Epidermal melanocyte (primary cell): ENCODE results near the gene CELA2A.
"Not testable (repeated sequence)": the region's sequence is repeated elsewhere in the genome, so short reads cannot be mapped to it uniquely, and the experiment has no call there.

Source experiments
- DNase-seq: peaks from one replicate; pipeline ENCODE4 v3.0.0; 2011; ENCODE audit warnings: low spot score; ENCODE audit not compliant: insufficient read length

The CELA2A gene

DNA sequence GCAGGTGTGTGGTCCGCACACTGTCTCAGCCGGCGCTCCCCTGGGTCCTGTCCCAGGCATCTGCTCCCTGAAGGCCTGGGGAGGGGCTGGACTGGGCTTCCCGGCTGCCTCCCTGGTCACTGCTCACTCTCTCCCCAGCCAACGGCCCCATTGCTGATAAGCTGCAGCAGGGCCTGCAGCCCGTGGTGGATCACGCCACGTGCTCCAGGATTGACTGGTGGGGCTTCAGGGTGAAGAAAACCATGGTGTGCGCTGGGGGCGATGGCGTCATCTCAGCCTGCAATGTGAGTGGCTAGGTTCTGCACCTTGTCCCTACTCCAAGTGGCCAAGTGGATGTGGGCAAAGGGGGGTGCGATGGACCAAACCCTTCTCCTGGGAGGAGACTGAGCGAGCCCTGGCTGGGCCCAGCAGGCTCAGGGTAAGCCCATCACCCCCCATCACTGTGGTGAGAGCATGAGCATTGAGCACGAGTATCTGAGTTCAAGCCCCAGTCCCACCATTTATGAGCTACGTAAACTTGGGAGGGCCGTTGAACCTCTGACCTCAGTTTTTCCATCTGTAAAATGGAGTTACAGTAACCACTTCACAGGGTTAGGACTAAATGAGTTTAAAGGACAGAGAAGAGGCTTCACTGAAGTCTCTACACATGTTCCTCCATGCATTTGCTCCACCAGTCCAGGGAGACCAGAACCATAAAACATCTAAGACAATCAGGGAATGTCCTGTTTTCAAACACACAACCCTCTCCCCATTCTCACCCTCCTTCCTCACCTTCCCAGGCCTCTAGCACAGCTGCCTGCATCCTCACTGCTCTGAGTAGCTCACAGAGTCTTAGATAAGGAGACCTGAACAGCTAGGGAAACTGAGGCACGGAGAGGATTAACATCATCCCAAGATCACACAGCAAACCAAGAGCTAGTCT, 11.8 kb upstream of the CELA2A start:
- no peak for DNase-seq

DNA sequence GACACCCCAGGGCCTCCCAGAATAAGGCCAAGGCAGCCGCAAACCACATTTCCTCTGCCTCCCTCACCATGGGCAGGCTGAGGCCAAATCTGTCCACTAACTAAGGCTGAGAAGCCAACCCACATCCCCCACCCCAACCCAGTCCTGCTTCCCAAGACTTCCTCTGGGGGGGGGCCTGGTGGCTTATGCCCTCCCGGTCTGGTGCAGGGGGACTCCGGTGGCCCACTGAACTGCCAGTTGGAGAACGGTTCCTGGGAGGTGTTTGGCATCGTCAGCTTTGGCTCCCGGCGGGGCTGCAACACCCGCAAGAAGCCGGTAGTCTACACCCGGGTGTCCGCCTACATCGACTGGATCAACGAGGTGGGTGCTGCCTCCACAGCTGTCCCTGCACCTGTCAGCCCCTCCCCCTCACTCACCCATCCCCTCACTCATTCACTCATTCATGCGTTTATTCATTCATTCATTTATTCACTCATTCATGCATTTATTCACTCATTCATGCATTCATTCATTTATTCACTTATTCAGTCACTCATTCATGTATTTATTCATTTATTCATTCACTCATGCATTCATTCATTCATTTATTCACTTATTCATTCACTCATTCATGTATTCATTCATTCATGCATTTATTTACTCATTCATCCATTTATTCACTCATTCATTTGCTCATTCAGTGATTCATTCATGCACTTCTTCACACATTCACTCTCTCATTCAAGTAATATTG, 11.0 kb upstream of the CELA2A start:
- no peak for DNase-seq

- no peak for DNase-seq
These were observed 10.3 kb upstream of the CELA2A start for GRCh38 chr1:15446212-15446611.

GRCh38 chr1:15448877-15449462, 7.6 kb upstream of the CELA2A start:
- no peak for DNase-seq

DNA sequence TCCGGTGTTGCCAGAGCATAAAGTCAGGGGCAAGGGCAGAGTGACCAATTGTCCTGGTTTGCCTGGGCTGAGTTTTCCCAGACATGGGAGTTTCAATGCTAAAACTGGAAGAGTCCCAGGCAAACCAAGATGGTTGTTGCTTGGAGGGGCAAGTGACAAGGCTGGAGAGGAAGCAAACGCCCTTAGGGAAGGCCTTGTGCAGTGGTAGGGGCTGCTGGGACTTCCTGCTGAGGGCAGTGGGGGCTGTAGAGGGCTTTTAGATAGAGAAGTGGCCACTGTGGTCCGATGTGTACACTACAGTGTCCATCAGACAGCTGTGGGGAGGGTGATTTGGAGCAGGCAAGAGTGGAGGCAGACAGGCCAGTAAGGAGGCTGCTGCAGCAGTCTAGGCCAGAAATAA, 7.0 kb upstream of the CELA2A start:
- DNase-seq, result no peak

DNA sequence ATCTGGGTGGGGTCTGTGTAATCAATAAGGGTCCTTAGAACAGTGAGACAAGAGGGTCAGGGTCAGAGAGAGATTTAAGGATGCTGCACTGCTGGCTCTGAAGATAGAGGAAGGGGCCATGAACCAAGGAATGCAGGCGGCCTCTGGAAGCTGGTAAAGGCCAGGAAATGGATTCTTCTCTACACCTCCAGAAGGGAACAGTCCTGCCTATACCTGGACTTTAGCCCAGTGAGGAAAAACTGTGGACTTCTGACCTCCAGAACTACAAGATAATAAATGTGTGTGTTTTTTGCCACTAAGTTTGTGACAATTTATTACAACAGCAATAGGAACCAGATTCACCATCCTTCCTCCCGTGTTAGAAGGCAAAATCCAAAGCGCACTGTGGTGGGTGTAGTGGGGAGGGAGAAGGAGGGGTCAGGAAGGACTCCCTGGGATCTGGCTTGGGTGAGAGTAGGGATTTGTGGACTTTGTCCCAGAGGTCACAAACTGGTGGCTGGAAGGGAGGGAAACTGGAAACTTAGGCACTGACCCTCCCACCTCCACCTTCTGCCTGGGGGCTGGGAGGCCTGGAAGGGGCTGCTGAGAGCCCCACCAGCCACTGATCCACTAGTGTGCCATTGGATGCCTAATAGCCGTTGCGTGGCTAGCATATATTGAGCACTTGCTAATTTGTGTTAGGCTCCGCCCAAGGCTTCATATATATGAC, 5.4 kb upstream of the CELA2A start:
- no peak for DNase-seq

- no peak for DNase-seq
These were observed 4.3 kb upstream of the CELA2A start for GRCh38 chr1:15452216-15452615.

- no peak for DNase-seq
These were observed 3.5 kb upstream of the CELA2A start for GRCh38 chr1:15452866-15453571.

GRCh38 chr1:15453734-15454133, 2.8 kb upstream of the CELA2A start:
- no peak for DNase-seq

DNA sequence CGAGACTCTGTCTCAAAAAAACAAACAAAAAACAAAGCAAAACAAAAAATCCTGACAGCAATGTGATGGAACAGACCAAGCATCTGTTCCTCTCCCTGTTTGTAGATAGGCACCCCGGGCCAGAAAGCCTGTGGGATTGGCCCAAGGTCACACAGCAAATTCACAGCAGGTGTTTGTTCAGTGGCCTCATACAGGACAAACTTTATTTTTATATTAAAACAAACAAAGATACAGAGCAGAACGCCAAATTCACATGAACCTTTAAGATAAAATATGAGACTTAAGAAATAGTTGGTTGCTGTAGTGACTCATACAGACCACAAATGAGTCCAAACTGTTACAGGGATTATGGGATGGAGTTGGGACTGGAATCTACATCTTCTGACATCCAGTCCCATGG, 2.3 kb upstream of the CELA2A start:
- no peak for DNase-seq

- DNase-seq, result no peak
These were observed 1.0 kb upstream of the CELA2A start for GRCh38 chr1:15455522-15455921.

GRCh38 chr1:15457585-15457984, 1.1 kb downstream of the CELA2A start:
- DNase-seq, result no peak

- DNase-seq, result not testable (repeated sequence)
These were observed 1.9 kb downstream of the CELA2A start for GRCh38 chr1:15458388-15458787.

DNA sequence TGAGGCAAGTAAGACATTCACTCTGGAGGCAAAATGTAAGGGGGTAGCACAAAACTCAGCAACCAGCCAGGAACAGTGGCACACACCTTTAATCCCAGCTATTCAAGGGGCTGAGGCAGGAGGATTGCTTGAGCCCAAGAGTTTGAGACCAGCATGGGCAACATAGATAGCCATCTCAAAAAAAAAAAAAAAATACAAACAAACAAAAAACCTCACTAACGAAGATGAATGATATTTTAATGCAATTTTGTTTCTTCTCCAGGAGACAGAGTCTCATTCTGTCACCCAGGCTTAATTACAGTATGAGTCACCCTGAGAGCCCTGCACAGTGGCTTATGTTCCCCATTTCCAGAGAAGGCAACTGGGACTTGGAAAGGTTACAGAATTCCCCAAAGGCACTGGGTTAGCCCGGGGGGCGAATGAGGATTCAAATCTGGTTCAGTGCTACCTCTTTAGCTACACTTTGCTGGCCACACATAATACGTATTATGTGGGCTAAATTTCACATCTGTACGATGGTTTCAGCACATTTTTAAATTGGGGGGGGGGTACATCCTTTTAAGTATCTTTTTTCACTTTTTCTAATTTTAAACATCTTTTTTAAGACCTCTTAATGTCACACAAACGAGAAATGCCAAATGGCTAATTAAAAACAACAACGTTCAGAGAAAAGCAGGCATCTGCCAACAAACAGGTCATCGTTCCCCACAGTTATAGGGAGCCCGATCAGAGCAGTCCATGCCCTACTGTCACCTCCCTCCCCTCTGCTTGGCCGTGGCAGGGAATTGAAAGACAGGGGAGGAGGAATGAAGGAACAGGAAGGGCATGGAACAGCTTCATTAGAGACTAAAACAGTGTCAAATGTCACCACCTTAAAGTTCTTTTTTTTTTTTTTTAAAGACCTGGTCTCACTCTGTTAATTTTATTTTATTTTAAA, 3.5 kb downstream of the CELA2A start:
- no peak for DNase-seq

DNA sequence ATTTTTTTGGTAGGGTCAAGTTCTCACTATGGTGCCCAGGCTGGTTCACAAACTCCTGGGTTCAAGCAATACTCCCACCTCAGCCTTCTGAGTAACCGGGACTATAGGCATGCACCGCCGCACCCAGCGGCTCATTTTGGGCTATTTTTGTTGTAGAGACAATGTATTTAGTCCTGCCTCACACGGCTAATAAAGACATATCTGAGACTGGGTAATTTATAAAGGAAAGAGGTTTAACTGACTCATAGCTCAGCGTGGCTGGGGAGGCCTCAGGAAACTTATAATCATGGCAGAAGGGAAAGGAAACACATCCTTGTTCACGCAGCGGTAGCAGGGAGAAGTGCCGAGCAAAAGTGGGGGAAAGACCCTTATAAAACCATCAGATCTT, 4.2 kb downstream of the CELA2A start:
- no peak for DNase-seq

GRCh38 chr1:15463064-15463800, 6.7 kb downstream of the CELA2A start:
- DNase-seq, result not testable (repeated sequence)

DNA sequence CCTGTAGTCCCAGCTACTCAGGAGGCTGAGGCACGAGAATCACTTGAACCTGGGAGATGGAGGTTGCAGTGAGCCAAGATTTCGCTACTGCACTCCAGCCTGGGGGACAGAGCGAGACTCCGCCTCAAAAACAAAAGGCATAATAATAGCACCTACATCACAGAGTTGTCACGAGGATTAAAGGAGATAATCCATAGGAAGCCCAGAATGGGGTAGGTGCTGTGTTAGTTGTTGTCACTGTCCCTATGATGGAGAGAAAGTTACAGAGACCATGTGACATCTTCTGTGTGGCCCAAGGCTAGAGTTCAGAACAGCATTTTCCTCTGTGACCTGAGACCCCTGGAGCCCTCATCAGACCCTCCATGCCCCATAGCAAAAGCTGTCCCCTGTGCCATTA, 7.4 kb downstream of the CELA2A start:
- not testable (repeated sequence) for DNase-seq

- no peak for DNase-seq
These were observed 9.1 kb downstream of the CELA2A start for GRCh38 chr1:15465674-15466073.

DNA sequence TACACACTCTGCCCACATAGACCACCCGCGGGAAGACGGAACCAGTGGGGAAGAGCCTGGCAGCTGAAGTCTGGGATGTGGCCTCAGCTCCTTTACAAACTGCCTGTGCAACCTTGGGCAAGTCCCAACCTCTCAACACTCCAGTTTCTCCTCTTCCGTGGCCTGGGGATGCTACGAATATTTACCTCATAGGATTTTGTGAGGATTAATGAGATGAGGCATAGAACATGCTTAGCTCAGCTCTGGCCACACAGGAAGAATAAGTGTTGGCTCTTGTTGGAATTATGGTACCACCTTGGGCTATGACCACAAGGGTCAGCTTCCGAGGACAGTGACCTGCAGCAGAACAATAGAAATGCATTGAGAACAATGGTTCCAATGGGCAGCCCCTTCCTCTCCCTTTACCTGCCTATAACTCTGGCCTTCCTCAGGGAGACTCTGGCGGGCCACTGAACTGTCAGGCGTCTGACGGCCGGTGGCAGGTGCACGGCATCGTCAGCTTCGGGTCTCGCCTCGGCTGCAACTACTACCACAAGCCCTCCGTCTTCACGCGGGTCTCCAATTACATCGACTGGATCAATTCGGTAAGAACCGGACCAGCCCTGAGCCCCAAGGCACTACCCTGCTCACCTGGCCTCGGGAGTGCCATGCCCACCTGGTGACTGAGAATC, 10.6 kb downstream of the CELA2A start:
- DNase-seq, result not testable (repeated sequence)
